ENCODE results near the gene PSMA2. TPM values are rescaled to one million over a fixed set of nuclear protein-coding genes. Genes with fewer than 3 reads are reported as not detected.

The PSMA2 gene
- total and polyA plus RNA-seq, 2 donors (not counting 1 experiment from before 2014, with no cell fraction given), result 27.2 to 161 TPM

DNA sequence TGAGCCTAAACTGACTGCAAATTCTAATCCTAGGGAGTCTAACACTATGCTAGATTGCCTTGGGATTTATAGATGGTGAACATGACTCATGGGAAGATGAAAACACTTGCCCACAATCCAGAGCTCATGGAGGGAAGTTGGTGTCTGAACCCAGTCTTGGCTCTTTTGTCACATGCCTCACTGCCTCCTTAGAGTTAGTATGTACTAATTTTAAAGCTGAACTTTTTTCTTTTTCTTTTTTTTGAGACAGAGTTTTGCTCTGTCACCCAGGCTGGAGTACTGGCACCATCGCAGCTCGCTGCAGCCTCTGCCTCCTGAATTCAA is 14.6 kb upstream of the PSMA2 start:
- Histone ChIP-seq H3K9ac (ENCODE audit: insufficient read depth, low read length) (no peak overlapping the region), H3K79me2 (ENCODE audit: control insufficient read depth, insufficient read depth, low read length) (no peaks in the 10 kb centered on the region), H3K4me3 (replicated peaks in 1 of 4; ENCODE audit: control extremely low read depth in 1 of 4, insufficient read depth in 1 of 4, low read depth in 3 of 4, low read length in 4 of 4) (no peak overlapping the region), H3K36me3 (ENCODE audit: control insufficient read depth, insufficient read depth, low read length) (no peaks in the 10 kb centered on the region), H3K27me3 (ENCODE audit: control insufficient read depth, insufficient read depth, low read length) (no peaks in the 10 kb centered on the region), H3K9me3 (ENCODE audit: control insufficient read depth, insufficient read depth, low read depth, low read length) (no peaks in the 10 kb centered on the region), H3K27ac (ENCODE audit: insufficient read depth, low read length) (no peak overlapping the region), H3K4me1 (ENCODE audit: control insufficient read depth, extremely low read depth, insufficient read depth, low read length) (no peaks in the 10 kb centered on the region), H3K4me2 (ENCODE audit: extremely low read depth, insufficient read depth, low read length) (no peak overlapping the region), H4K20me1 (ENCODE audit: control insufficient read depth, extremely low read depth, insufficient read depth, low read length) (no peaks in the 10 kb centered on the region), H2AFZ (ENCODE audit: low read length) (no peak overlapping the region)
- no peak for DNase-seq (ENCODE audit: low read depth in 2 of 2)
- TF ChIP-seq, protein P1, sequence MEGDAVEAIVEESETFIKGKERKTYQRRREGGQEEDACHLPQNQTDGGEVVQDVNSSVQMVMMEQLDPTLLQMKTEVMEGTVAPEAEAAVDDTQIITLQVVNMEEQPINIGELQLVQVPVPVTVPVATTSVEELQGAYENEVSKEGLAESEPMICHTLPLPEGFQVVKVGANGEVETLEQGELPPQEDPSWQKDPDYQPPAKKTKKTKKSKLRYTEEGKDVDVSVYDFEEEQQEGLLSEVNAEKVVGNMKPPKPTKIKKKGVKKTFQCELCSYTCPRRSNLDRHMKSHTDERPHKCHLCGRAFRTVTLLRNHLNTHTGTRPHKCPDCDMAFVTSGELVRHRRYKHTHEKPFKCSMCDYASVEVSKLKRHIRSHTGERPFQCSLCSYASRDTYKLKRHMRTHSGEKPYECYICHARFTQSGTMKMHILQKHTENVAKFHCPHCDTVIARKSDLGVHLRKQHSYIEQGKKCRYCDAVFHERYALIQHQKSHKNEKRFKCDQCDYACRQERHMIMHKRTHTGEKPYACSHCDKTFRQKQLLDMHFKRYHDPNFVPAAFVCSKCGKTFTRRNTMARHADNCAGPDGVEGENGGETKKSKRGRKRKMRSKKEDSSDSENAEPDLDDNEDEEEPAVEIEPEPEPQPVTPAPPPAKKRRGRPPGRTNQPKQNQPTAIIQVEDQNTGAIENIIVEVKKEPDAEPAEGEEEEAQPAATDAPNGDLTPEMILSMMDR (conservative IDR thresholded peaks at IDR 0.05 in 1 of 2, IDR thresholded peaks at IDR 0.05 in 1 of 2; ENCODE audit: low read depth in 1 of 2, low read length in 2 of 2), result no peak
- TF ChIP-seq EZH2 (IDR thresholded peaks at IDR 0.05; ENCODE audit: low read length, missing control alignments), result no peak

DNA sequence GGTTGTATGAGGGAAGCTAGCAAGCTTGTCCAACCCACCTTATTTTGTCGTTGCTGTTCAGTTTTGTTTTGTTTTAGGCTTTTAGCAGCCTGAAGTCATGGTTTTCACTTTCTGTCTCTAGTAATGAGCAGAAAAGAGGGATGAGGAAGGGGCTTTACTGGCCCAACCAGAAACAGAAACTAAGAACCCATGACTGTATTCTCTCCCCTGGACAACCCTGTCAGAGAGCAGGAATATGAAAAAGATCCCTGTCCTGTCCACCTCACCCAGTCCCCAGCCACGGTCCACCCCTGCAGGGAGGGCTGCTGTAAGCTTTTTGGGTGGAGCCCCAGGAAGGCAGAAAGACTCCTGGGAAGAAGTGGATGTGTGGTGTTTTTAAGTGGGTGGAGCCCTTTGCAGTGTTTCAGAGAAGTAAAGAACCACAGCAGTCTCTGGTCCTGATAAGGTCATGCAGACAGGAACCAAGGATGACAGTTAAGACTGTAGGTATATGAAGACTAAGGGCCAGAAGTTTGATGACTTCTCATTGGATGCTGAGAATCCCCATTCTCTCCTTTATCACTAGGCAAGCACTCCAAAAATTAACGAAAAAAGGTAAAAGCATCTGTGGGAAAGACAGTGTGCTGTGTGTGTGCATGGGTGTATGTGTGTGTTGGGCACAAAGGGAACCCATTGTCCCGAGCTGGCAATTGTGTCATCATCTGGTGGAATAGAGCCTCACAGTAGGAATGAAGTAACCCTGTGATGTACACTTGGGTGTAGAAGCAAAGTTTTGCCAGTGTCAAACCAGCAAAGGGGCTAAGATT is 14.1 kb upstream of the PSMA2 start:
- no peaks in the 10 kb centered on the region for H3K36me3 ChIP-seq (ENCODE audit: control insufficient read depth, insufficient read depth, low read length)
- H4K20me1 ChIP-seq (ENCODE audit: control insufficient read depth, extremely low read depth, insufficient read depth, low read length), result no peaks in the 10 kb centered on the region

DNA sequence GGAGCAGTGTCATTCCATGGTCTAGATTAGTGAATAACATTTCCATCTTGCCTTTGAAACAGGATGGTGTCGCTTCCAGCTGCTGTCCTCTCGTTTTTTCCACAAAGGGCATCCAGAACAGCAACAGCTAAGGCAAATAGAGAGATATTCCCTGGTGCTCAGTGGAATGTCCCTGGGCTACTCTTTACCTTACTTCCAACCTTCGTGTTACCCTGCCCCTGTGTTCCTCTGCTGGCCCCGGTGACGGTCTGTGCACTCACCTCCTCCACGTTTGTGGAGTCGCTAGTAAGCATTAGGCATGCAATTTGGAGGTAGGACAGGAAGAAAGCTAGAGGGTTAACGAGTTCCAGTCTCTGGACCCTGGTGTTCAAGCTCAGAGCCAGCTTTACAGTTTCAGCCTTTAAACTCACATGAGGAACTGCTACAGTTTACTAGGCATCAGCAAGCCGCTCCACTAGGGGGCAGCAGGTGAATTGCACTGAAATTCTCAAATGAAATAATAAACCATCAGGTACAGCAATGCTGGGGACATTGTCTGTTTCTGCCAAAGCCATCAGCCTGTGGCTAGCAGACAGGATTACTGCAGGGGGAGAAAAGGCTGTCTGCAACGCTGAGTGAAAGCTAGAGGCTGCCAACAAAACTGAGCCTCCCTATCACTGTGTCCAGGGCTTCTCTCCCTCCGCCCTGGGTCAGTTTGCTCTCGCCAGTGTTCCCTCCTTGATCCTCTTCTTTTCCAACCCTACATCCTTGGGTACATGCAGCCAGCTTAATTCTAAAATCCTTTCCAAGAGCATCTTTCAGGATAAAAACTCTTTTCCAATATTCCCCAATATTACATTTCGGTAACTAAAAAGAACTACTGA is 9.2 kb upstream of the PSMA2 start:
- Histone ChIP-seq H2AFZ (ENCODE audit: low read length) (no peak overlapping the region), H4K20me1 (ENCODE audit: control insufficient read depth, extremely low read depth, insufficient read depth, low read length) (no peaks in the 10 kb centered on the region), H3K4me2 (ENCODE audit: extremely low read depth, insufficient read depth, low read length) (no peak overlapping the region), H3K27me3 (ENCODE audit: control insufficient read depth, insufficient read depth, low read length) (no peaks in the 10 kb centered on the region), H3K4me3 (replicated peaks in 1 of 4; ENCODE audit: control extremely low read depth in 1 of 4, insufficient read depth in 1 of 4, low read depth in 3 of 4, low read length in 4 of 4) (no peak overlapping the region), H3K9me3 (ENCODE audit: control insufficient read depth, insufficient read depth, low read depth, low read length) (no peaks in the 10 kb centered on the region), H3K4me1 (ENCODE audit: control insufficient read depth, extremely low read depth, insufficient read depth, low read length) (no peaks in the 10 kb centered on the region), H3K36me3 (ENCODE audit: control insufficient read depth, insufficient read depth, low read length) (no peaks in the 10 kb centered on the region), H3K9ac (ENCODE audit: insufficient read depth, low read length) (no peak overlapping the region), H3K27ac (ENCODE audit: insufficient read depth, low read length) (no peak overlapping the region), H3K79me2 (ENCODE audit: control insufficient read depth, insufficient read depth, low read length) (no peaks in the 10 kb centered on the region)
- DNase-seq (ENCODE audit: low read depth in 2 of 2), result peak; percentile 50 to 81
- TF ChIP-seq, protein P1 (conservative IDR thresholded peaks at IDR 0.05 in 1 of 2, IDR thresholded peaks at IDR 0.05 in 1 of 2; ENCODE audit: low read depth in 1 of 2, low read length in 2 of 2), result peak; percentile 94
- no peak for TF ChIP-seq EZH2 (IDR thresholded peaks at IDR 0.05; ENCODE audit: low read length, missing control alignments)

More for the DNA sequence above, 14.1 kb upstream of the PSMA2 start:
- no peak for TF ChIP-seq EZH2 (IDR thresholded peaks at IDR 0.05; ENCODE audit: low read length, missing control alignments)
- TF ChIP-seq, protein P1 (conservative IDR thresholded peaks at IDR 0.05 in 1 of 2, IDR thresholded peaks at IDR 0.05 in 1 of 2; ENCODE audit: low read depth in 1 of 2, low read length in 2 of 2), result no peak
- peak in 1 of 2 donors; percentile 10 for DNase-seq (ENCODE audit: low read depth in 2 of 2)
- Histone ChIP-seq H3K27me3 (ENCODE audit: control insufficient read depth, insufficient read depth, low read length) (no peaks in the 10 kb centered on the region), H3K4me2 (ENCODE audit: extremely low read depth, insufficient read depth, low read length) (peak overlapping the region; percentile 44), H3K4me1 (ENCODE audit: control insufficient read depth, extremely low read depth, insufficient read depth, low read length) (no peaks in the 10 kb centered on the region), H3K27ac (ENCODE audit: insufficient read depth, low read length) (no peak overlapping the region), H3K9me3 (ENCODE audit: control insufficient read depth, insufficient read depth, low read depth, low read length) (no peaks in the 10 kb centered on the region), H3K9ac (ENCODE audit: insufficient read depth, low read length) (no peak overlapping the region), H3K4me3 (replicated peaks in 1 of 4; ENCODE audit: control extremely low read depth in 1 of 4, insufficient read depth in 1 of 4, low read depth in 3 of 4, low read length in 4 of 4) (peak overlapping the region in 1 of 4 experiments; percentile 40), H3K79me2 (ENCODE audit: control insufficient read depth, insufficient read depth, low read length) (no peaks in the 10 kb centered on the region), H2AFZ (ENCODE audit: low read length) (peak overlapping the region; percentile 64)

All from fibroblast of lung (primary cell).